Measurements from ENCODE around the gene AGAP1.

AGAP1 gene

DNA sequence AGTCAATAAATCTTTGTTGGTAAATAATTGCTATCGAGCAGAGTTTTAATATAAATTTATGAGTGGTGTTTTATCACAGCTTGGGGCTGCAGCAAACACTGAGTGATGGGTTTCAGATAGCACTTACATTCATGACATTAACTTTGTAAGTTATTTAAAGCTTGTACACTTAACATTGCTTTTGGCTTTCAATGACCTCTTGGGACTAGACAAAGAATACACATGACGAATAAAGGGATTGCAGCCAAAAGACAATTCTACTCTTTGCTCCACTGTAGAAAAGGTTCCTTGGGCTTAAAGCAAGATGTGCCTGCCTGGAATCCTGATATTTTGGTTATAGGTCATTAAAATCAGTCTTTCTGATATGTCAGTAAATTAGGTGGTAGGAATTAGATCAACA, 374.8 kb downstream of the AGAP1 start:
- DNase-seq (ENCODE audit: low spot score): no peak

DNA sequence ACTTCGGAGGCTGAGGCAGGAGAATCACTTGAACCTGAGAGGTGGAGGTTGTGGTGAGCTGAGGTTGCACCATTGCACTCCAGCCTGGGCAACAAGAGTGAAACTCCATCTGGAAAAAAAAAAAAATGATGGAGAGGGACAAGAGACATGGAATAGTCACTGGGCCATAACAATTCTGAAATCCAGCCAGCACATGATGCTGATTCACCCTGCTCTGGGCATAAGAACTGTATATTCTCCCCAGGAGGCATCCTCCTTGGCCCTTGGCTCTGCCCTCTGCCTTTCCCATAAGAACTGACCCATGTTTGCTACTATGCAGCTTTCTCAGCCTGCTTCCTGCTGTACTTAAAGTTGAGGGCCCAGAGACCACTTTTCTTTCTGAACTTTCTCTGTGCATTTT, 376.7 kb downstream of the AGAP1 start:
- DNase-seq (ENCODE audit: low spot score): no peak

DNA sequence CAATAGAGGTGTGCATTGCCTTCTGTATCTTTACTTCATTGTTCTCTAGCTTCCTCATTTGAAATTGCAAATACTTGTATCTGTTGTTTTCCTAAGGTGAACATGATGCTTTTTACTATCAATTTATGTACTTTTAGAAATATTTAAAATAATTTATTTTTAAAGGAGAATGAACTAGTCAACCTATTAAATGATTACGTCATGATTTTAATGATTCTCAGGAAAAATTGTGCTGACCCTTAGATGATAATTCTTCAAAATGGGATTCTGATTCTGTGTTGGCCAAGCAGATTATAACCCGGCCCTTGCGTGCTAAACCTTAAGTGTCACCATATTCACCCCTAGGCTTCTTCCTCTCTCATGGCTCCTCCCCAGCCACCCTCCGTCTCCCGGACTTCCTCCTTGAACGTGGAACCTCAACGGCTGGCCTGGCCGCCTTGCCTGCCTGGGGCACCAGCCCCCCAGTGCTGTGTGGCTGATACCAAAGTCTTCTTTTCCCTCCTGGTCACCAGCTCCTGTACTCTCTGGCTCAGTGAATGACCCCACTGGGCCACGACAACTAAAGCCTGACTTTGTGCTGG, 382.3 kb downstream of the AGAP1 start:
- DNase-seq (ENCODE audit: low spot score): no peak

DNA sequence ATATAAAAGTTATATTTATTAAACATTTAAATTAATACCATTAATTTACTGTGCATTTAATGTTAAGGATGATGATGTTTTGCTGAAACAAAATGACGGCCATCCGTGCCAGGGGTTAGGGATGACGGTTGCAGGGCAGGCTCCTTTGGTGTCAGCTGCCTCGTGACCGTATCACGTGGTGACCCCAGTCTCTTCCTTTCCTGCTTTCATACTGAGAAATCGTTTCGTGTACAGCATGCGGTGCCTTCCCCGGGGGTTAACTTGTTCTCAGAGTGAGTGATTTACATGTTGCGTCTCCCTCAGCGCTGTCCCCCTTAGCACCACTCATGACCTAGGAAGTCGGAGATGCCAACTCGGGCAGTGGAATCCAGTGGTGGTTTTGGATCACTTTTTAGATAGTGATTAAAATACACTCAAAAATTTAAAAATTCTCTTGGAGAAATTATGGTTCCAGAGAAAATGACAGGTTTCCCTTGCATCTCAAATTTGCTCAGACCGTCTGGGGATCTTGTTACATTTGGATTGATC, 383.5 kb downstream of the AGAP1 start:
- no peak for DNase-seq (ENCODE audit: low spot score)

DNA sequence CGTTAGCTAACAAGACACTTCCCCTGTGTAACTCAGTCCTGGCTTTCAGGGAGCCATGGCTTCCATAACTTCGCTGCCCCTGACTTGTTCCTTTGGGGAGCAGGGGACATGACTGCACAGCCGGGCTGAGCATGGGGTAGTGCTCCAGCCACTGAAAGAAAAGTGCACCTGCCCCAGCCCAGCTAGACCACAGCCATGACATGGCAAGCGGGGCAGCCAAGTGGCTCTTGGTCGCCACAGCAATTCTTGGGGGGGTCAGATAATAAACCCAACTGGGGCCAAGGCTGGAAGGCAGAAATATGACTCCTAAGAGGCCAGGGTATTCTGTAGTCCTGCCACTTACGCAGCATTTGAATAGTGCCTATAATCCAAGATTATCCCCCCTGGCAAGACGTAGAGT, 385.3 kb downstream of the AGAP1 start:
- no peak for DNase-seq (ENCODE audit: low spot score)

DNA sequence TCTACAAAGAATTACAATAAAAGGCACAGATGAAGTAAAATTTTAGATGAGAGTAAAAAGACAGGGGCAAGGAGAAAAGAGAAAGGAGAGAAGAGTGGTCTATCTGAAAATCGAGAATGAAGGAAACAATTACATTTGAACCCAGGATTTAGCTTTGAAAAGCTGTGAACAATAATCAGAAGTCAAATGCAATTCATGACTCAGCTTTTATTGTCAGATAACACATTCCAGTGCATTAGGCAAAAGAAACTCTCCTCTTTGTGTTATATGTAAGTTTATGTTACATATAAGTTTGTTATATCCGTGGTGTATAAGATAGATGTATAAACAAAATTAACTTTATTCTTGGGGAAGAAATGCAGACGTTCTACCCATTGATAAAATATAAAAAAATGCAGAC, 389.8 kb downstream of the AGAP1 start:
- DNase-seq (ENCODE audit: low spot score): no peak

DNA sequence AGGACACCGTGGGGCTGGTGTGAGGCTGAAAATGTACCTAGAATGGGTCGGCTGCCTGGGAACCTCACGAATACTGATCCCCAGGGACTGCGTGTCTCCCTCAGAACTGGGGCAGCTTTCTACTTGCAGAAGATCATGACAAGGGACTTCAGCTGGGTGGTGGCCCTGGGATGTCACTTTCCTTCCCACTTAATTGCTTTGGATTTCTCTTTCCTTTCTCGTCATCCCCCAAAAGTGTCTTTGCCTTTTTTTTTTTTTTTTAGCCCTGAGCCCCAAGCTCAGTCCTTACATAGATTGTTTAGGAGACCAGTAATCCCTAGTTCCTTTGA, 395.4 kb downstream of the AGAP1 start:
- DNase-seq (ENCODE audit: low spot score): no peak

DNA sequence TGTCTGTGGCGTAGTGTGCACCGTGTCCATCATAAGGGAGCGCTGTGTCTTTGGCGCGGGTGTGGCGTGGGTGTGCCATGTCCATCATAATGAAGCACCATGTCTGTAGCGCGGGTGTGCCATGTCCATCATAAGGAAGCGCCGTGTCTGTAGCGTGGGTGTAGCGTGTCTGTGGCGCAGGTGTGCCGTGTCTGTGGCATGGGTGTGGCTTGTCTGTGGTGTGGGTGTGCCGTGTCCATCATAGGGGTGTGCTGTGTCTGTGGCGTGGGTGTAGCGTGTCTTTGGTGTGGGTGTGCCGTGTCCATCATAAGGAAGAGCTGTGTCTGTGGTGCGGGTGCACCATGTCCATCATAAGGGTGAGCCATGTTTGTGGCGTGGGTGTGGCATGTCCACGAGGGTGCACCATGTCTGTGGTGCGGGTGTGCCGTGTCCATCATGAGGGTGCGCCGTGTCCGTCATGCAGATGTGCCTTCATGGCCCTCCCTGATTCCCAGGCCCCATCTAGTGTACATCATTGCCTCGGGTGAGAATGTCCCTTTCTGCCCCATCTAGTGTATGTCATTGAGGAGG, 399.4 kb downstream of the AGAP1 start:
- no peak for DNase-seq (ENCODE audit: low spot score)

DNA sequence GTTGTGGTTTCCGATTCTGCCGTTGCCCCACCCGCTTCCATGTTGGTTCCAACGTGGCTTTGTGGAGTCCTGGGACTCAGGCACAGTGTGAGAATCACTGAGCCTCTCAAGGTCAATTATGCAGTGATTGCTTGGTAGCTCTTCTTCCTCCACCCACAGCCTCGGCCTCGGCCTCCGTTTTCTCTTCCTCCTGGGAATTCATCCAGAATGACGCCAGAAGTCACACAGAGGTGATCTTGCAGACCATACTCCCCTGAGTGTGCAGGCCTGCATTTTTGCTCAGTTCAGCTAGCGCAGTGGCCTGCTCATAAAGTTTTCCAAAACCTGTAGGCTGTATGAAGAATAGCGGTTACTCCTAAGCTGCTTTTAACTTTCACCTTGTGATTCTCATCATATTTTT, 401.0 kb downstream of the AGAP1 start:
- DNase-seq (ENCODE audit: low spot score): no peak

DNA sequence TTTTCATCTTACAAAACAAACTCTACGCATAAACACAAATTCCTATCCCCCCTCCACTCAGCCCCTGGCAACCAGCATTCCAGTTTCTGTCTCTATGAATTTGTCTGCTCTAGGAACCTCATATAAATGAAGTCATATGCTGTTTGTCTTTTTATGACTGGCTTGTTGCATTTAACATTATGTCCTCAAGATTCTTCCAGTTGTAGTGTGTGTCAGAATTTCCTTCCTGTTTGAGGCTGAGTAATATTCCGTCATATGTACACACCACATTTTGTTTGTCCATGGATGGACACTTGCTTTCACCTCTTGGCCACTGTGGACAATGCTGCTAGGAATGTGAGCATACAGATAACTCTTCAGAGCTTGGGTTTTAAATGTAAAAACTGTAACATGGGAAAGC, 402.2 kb downstream of the AGAP1 start:
- peak; percentile 42 for DNase-seq (ENCODE audit: low spot score)

DNA sequence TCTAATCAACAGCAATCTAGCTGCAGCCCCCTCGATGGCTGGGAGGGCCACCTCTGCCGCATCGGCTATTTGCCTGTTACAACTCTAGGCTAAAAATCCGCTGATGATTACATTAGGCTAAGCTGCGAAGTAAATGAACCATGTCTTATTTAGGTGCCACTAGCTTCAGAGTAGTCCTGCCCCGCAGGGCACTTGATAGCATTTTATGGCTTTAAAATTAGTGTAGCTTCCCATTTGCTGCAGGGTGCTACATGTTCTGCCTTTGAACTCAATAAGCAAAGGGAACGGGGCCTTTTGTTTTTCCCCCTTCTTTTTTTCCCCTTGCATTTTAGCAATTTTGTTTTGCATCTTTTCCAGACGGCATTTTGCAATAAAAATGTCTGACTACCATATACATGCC, 404.1 kb downstream of the AGAP1 start:
- DNase-seq (ENCODE audit: low spot score): no peak

DNA sequence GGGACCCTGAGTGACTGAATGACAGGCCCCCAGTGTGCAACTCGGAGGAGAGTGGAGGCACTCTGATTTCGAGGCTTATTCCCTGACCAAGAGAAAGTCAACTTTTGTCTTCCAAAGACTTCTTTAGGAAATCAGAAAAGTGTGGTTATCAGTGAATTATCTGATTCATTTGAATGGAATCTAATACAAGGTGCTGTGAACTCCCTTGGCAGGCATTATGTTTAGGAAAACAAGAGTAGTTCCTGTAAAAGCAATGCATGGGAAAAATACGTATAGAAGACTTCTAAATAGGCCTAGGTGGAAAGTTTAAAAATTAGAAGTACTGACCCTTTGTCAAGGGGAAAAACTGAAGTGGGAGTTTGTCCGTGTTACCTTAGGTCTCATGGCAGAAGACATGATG, 404.9 kb downstream of the AGAP1 start:
- no peak for DNase-seq (ENCODE audit: low spot score)

DNA sequence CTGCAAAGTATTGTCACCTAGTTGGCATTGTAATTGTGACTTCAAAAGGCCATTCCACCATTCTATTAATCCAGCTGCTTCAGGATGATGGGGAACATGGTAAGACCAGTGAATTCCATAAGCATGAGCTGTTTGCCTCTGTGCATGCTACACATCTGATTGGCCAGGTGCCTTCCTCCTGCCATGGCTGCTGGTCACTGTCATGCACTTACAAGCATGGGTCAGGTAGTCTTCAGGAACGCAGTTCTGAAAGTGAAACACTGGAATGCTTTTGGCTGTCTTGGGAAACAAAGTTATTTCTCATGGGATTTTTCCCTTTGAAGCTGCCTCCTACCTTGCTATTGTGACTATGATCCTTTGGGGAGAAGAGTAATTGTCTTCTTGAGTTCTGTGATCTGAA, 406.8 kb downstream of the AGAP1 start:
- no peak for DNase-seq (ENCODE audit: low spot score)

DNA sequence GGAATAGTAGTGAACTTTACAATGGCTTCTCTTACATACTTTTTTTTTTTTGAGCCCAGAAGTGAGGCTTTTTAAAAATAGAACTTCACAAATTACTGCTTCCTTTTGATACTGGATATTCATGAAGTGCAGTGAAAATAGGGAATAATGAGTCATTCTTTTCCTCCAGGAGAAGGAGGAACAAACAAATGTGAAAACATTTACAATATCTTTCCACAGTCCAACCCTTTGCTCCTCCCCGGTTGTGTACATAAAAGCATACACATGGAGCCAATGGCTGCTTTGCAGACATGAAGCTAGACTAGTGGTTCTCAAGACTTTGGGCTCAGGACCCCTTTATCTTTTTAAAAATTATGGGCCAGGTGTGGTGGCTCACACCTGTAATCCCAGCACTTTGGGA, 407.4 kb downstream of the AGAP1 start:
- no peak for DNase-seq (ENCODE audit: low spot score)

DNA sequence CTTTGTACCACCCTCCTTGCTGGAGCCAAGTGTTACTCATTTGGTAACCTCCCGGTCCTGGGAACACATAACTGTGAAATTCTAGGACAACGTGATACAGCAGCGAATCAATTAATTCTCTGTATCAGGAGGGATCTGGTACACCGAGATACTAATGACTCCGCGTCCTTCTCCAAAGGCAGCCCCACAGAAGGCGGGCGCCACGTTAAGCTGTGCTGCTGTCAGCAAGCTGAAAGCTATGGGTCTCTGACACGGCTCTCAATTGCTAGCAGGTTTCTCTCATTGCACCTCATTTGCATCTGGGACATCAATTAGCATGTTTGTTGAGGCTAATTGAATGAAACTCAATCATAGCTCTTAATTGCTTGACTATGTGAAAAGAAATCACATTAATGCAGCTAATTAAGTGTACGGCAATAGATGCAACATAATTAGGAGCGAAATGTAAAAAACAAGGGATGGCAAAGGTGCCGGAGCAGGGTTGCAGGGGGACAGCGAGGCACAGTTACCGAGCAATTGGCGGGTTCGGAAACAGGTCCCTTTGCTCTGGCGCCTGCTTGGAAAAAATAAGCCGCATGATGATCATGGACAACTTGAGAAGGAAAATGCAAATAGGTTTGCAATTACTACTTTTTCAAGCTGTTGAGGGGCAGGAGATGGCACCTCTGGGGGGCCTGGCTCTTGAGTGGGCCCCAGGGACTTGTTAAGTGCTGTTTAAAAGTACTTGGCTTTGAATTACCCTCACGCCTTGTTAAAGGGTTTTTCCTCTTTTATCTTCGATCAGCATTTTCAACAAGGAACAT, 410.1 kb downstream of the AGAP1 start:
- DNase-seq (ENCODE audit: low spot score): no peak

DNA sequence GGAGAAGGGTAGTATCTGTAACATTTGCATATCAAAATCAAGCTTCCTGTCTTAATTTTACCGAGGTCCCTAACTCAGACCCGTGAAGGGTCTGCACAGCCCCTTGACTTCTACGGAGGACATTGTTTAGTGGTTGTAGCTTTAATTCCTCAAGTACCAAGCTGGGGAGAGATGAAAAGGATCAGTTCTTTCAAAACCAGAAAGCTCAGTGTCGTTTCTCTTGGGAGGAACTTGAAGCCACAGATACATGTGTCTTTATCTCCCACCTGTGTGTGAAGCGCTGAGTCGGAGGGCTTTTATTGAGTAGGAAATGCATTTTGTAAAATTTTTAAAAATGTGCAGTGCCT, 410.7 kb downstream of the AGAP1 start:
- no peak for DNase-seq (ENCODE audit: low spot score)

DNA sequence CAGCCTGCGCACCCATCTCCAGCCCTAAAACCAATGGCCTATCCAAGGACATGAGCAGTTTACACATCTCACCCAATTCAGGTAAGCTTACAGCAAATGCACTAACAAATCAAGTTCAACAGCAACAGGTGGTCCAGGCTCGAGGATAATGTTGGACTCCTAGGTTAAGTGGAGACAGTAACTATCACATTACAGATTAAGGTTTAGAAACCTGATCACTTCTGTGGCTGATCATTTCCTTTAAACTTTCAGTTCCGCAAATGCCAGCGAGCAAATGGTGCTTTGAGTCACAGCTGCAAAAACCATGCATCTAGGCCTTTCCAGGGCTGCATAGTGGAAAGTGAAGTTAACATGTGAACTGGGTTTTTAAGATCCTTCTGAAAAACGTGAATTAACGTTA, 415.0 kb downstream of the AGAP1 start:
- no peak for DNase-seq (ENCODE audit: low spot score)

DNA sequence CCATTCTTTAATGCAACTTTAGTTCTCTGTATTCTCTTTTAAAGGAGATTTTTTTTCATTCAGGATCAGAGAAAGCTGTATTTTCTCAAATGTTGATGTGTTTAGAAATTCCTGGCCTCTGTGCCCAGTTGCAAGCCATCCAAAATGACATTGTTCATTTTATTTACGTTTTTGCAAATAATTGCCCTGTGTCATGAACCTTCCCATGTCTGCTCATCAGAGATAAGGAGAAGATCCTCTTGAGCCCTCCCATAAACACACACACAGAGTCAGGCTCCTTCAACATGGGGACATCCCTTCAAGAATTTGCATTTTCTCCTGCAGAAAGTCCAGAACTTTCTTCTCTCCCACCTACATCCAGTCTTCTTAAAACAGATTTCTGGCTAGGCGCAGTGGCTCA, 415.5 kb downstream of the AGAP1 start:
- no peak for DNase-seq (ENCODE audit: low spot score)

DNA sequence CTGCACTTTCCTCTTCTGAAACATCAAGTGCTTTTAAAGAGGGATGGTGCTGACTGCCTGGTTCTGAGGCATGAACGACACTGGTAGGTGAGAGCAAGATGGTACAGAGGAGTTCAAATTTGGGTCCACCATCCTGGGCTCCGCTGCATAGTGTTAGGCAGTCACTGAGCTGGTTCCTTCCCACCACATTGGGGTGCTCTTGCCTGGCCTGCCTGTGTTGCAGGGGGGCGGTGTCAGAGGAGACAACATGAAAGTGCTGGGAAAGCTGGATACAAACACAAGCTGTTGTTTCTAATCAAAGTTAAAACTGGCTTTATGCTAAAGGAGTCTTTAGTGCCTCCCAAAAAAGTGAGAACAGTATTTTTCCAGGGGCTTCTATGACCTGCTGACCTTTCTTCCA, 416.2 kb downstream of the AGAP1 start:
- no peak for DNase-seq (ENCODE audit: low spot score)

DNA sequence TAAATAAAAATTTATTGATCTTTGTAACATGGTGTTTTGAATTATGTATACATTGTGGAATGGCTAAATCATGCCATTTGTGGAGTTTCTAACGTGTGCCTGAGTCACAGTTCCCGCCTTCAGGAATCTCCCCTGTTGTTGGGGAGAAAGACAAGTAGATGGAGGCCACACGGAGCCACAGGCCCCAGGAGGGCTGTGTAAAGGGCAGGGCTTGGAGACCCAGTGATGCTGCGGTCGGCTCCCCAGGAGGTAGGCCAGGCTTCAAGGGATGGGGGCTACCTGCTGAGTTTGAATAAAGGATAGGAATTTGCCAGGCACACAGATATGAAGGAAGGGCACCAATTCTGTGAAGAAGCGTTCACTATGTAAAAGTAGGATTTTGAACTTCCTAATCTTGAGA, 417.3 kb downstream of the AGAP1 start:
- DNase-seq (ENCODE audit: low spot score): no peak

DNA sequence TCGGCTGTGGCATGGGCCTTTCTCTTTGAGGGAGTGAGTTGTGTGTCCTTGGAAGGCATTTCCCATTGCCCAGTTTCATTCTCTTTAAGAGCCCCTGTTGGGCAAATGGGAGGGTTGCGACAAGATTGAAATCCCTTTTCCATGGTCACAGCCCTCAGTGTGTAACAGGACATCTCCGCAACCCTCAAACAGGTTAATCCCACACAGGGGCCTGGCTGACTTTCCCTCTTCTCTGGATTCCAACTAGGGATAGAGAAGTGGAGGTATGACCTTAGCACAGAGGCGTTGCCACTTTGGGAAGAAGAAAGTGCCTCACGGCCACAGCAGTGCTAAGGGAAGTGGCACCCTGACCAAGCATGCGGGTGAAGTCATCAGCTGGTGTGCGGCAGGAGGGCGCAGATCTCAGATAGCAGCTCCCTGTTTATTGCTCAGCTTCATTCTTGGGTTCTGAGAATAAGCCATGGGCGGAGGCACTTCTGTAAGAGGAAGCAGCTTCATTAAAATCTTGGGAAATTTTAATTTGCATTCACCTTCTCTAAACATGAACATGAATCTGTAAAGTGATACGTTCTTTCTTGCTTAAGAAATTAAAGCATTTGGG, 417.9 kb downstream of the AGAP1 start:
- DNase-seq (ENCODE audit: low spot score): no peak

DNA sequence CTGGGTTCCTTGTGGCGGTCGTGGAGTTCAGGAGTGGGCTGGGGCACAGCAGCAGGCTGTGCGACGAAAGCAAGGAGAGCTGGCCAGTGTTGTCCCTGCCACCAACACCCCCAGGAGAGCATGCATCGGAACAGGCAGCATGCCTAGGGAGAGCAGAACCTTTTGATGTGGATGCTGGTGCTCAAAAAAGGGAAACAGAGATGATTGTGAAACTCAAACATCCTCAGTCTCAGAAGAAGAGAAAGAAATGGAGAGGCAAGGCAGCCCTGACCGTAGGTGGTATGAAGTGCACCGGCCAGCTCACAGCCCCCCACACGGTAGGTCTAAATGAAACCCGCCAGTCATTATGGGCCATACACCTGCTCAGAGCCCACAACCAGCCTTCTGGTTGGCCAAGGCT, 420.9 kb downstream of the AGAP1 start:
- DNase-seq (ENCODE audit: low spot score): no peak

DNA sequence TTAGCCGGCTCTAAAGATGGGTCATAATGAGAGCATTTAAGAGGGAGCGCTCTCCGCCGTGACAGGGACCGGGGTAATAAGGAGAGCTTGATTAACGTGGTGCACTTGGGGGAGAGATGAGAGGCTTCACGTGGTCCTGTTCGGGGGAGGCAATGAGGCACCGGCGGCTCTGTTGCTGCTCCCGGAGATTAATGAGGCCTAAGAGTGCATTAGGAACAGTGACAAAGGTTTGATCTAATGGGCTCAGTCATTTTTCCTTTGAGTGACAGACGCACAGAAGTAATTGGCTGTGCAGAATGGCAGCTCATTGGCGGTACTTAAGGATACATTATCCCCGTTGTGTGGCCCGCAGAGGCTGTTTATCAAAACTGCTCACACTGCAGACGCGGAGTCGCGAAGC, 423.7 kb downstream of the AGAP1 start:
- no peak for DNase-seq (ENCODE audit: low spot score)
